Small intestine (tissue), 7 donors: ENCODE results near the gene IFI27L2. TPM values are rescaled to one million over a fixed set of nuclear protein-coding genes. Genes with fewer than 3 reads are reported as not detected.

Source experiments
- DNase-seq, 2 donors: peaks; one replicate each; pipeline versions ENCODE4 v3.0.0 to v3.0.0-alpha.2; 2013
- FAIRE-seq: peaks from 2 replicates; lab custom pipeline; 2012; peaks lifted over from hg19 to GRCh38; lab: Jason Lieb, UNC
- H3K27ac ChIP-seq, 3 donors: one replicate each; pipeline ENCODE4 v1.5.1; 2013; ENCODE audit warnings: low read length in 2 of 3, mild to moderate bottlenecking in 2 of 3, control low read depth in 1 of 3, inconsistent platforms in 1 of 3, low read depth in 1 of 3, moderate library complexity in 1 of 3
- H3K27me3 ChIP-seq, 3 donors: one replicate each; pipeline ENCODE4 v1.6.1; 2013; ENCODE audit warnings: low read length in 3 of 3, inconsistent platforms in 1 of 3; ENCODE audit not compliant: control insufficient read depth in 3 of 3, insufficient read depth in 3 of 3
- H3K36me3 ChIP-seq, 3 donors: one replicate each; pipeline ENCODE4 v1.6.1; 2013; ENCODE audit warnings: low read length in 3 of 3, inconsistent platforms in 1 of 3, low read depth in 1 of 3, mild to moderate bottlenecking in 1 of 3, moderate library complexity in 1 of 3; ENCODE audit not compliant: control insufficient read depth in 3 of 3, insufficient read depth in 2 of 3
- H3K4me1 ChIP-seq, 3 donors: one replicate each; pipeline ENCODE4 v1.6.1; 2013; ENCODE audit warnings: low read length in 2 of 3, inconsistent platforms in 1 of 3, low read depth in 1 of 3, mild to moderate bottlenecking in 1 of 3, moderate library complexity in 1 of 3; ENCODE audit not compliant: control insufficient read depth in 3 of 3, insufficient read depth in 2 of 3
- H3K4me3 ChIP-seq, 3 donors: one replicate each; pipeline ENCODE4 v1.5.1; 2013; ENCODE audit warnings: low read length in 3 of 3, control low read depth in 1 of 3, inconsistent platforms in 1 of 3, low read depth in 1 of 3, mild to moderate bottlenecking in 1 of 3, moderate library complexity in 1 of 3
- H3K9me3 ChIP-seq, 2 donors: one replicate each; pipeline ENCODE4 v1.6.1; 2013; ENCODE audit warnings: low read depth in 1 of 2, low read length in 1 of 2; ENCODE audit not compliant: control insufficient read depth in 2 of 2, insufficient read depth in 1 of 2
- WGBS, 3 donors: extraction: QIAGEN DNeasy Blood & Tissue Kit; methylation state at CpG; one replicate each; pipeline ENCODE4 v1.1.7; 2013; 5-methylcytosine and 5-hydroxymethylcytosine counted together
- polyA plus RNA-seq, 4 donors: library from polyadenylated mRNA; stranded (reverse) in 3 of 4; unstranded in 1 of 4; fragments of 200-250 nt in 3 of 4; fragments of 120-200 nt in 1 of 4; gene quantifications; one replicate each; pipeline versions ENCODE4 v1.2.1 to v1.2.3, GENCODE V29; 2013
- donor health status: healthy with polysubstance abuse.
- donor health status: control.
- donor health status: control.
- donor health status: Bipolar disorder and iron deficiency.
- donor health status: healthy.

The IFI27L2 gene
- polyA plus RNA-seq, 4 donors = 23.0 to 96.7 (median 70.2) TPM

GRCh38 chr14:94173885-94174603 lies 44.6 kb upstream of the IFI27L2 start, which contains the start of gene PPP4R4:
TSS of gene PPP4R4 (plus strand) at chr14:94174322. CDS start at chr14:94174466, 144 bp downstream.
- H3K4me1 ChIP-seq = peaks cover 0 to 4% (median 0%) of the 10 kb centered on the region in 3 donors
- FAIRE-seq = no peak
- no peaks in the 10 kb centered on the region for H3K36me3 ChIP-seq
- H3K9me3 ChIP-seq = no peaks in the 10 kb centered on the region
- 0 to 2% (median 1%) methylated on average over 27 to 84 of the region's 84 CpGs for WGBS, 3 donors
- peak within 1 kb of the TSS; percentile 39 to 63 (median 59) for H3K4me3 ChIP-seq
- peaks cover 0 to 49% (median 8%) of the 10 kb centered on the region in 3 donors for H3K27me3 ChIP-seq
- peak; percentile 61 to 83 for DNase-seq
- no peak within 1 kb of the TSS for H3K27ac ChIP-seq

GRCh38 chr14:94173471-94173884 lies 44.1 kb upstream of the IFI27L2 start:
- H3K9me3 ChIP-seq = no peaks in the 10 kb centered on the region
- peak overlapping the region; percentile 4 to 63 (median 59) for H3K4me3 ChIP-seq
- no peak overlapping the region for H3K27ac ChIP-seq
- no peak for FAIRE-seq
- peak in 1 of 2 donors; percentile 44 for DNase-seq
- H3K27me3 ChIP-seq = peaks cover 0 to 49% (median 8%) of the 10 kb centered on the region in 3 donors
- H3K4me1 ChIP-seq = peaks cover 0 to 4% (median 0%) of the 10 kb centered on the region in 3 donors
- WGBS, 3 donors = 1 to 2% (median 1%) methylated on average over 20 of the region's 20 CpGs
- H3K36me3 ChIP-seq = no peaks in the 10 kb centered on the region

GRCh38 chr14:94172545-94172944 lies 43.1 kb upstream of the IFI27L2 start:
- Histone ChIP-seq H3K9me3 (no peaks in the 10 kb centered on the region), H3K4me3 (no peak overlapping the region), H3K27ac (no peak overlapping the region), H3K36me3 (no peaks in the 10 kb centered on the region), H3K27me3 (peaks cover 0 to 45% (median 5%) of the 10 kb centered on the region in 3 donors), H3K4me1 (peaks cover 0 to 4% (median 0%) of the 10 kb centered on the region in 3 donors)
- FAIRE-seq = no peak
- no peak for DNase-seq
- 77 to 83% (median 80%) methylated on average over 5 of the region's 5 CpGs for WGBS, 3 donors

- Histone ChIP-seq H3K4me3 (no peak overlapping the region), H3K27ac (no peak overlapping the region), H3K27me3 (peaks cover 0 to 40% (median 5%) of the 10 kb centered on the region in 3 donors), H3K9me3 (no peaks in the 10 kb centered on the region), H3K4me1 (peaks cover 0 to 4% (median 0%) of the 10 kb centered on the region in 3 donors), H3K36me3 (no peaks in the 10 kb centered on the region)
- FAIRE-seq (no peak), DNase-seq (no peak)
- WGBS, 3 donors = 35 to 53% (median 38%) methylated on average over 3 of the region's 3 CpGs
Measured at GRCh38 chr14:94171208-94171607, 41.8 kb upstream of the IFI27L2 start.

DNA sequence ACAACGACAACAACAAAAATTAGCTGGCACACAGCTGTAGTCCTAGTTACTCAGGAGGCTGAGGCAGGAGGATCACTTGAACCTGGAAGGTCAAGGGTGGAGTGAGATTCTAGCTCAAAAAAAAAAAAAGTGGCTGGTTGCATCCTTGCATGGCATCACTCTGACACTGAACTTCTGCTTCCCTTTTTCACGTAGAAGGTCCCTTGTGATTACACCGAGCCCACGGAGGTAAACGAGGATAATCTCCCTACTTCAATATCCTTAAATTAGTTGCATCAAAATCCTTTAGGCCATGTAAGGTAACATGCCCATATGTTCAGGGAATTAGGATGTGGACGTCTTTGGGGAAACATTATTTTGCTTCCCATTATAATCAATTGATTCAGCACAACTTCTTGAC lies 40.7 kb upstream of the IFI27L2 start:
- H3K4me3 ChIP-seq = no peak overlapping the region
- H3K27me3 ChIP-seq = peaks cover 0 to 36% (median 6%) of the 10 kb centered on the region in 3 donors
- no peak for FAIRE-seq

DNA sequence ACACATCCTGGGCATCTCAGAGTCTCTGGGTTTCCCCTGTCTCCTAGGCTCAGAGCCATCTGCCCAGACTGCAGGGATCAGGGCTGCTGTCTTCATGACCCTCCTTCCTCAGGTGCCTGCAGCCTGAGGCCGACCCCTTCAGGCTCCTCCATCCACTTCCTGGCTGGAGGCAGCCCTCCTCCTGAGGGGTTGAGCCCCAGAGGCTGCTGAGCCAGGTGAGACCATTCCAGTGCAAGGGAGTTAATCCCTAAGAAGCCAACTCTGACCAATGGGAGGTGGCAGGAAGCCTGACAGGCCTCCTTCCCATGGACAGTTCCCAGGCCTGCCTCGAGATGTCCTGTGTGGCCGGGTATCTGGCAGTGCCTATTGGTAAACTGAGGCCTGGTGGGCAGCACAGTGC lies 36.3 kb upstream of the IFI27L2 start:
- no peak for DNase-seq
- Histone ChIP-seq H3K27ac (no peak overlapping the region), H3K4me1 (no peaks in the 10 kb centered on the region), H3K4me3 (no peak overlapping the region), H3K36me3 (no peaks in the 10 kb centered on the region), H3K9me3 (no peaks in the 10 kb centered on the region), H3K27me3 (peaks cover 0 to 13% (median 4%) of the 10 kb centered on the region in 3 donors)
- WGBS, 3 donors = 77 to 91% (median 88%) methylated on average over 2 to 3 of the region's 3 CpGs
- FAIRE-seq = no peak

More for the DNA sequence above, 40.7 kb upstream of the IFI27L2 start:
- Histone ChIP-seq H3K4me1 (peaks cover 0 to 4% (median 0%) of the 10 kb centered on the region in 3 donors), H3K9me3 (no peaks in the 10 kb centered on the region), H3K27ac (no peak overlapping the region), H3K36me3 (no peaks in the 10 kb centered on the region)
- no peak for DNase-seq
- WGBS, 3 donors = 80 to 84% (median 81%) methylated on average over 6 of the region's 6 CpGs

- H3K4me1 ChIP-seq = no peaks in the 10 kb centered on the region
- no peak overlapping the region for H3K4me3 ChIP-seq
- WGBS, 3 donors = 28 to 45% (median 38%) methylated on average over 26 of the region's 26 CpGs
- FAIRE-seq = no peak
- no peak overlapping the region for H3K27ac ChIP-seq
- H3K36me3 ChIP-seq = no peaks in the 10 kb centered on the region
- DNase-seq = no peak
- no peaks in the 10 kb centered on the region for H3K9me3 ChIP-seq
- H3K27me3 ChIP-seq = peaks cover 0 to 13% (median 4%) of the 10 kb centered on the region in 3 donors
Measured at GRCh38 chr14:94164685-94165431, 35.5 kb upstream of the IFI27L2 start.

- Histone ChIP-seq H3K27ac (no peak overlapping the region), H3K27me3 (peaks cover 0 to 13% (median 4%) of the 10 kb centered on the region in 3 donors), H3K9me3 (no peaks in the 10 kb centered on the region), H3K4me3 (no peak overlapping the region), H3K4me1 (no peaks in the 10 kb centered on the region), H3K36me3 (no peaks in the 10 kb centered on the region)
- no peak for DNase-seq
- 70 to 71% (median 70%) methylated on average over 5 of the region's 5 CpGs for WGBS, 3 donors
- FAIRE-seq = no peak
Measured at GRCh38 chr14:94163796-94164195, 34.4 kb upstream of the IFI27L2 start.
